Measurements from ENCODE around the gene SND1.

SND1 gene

DNA sequence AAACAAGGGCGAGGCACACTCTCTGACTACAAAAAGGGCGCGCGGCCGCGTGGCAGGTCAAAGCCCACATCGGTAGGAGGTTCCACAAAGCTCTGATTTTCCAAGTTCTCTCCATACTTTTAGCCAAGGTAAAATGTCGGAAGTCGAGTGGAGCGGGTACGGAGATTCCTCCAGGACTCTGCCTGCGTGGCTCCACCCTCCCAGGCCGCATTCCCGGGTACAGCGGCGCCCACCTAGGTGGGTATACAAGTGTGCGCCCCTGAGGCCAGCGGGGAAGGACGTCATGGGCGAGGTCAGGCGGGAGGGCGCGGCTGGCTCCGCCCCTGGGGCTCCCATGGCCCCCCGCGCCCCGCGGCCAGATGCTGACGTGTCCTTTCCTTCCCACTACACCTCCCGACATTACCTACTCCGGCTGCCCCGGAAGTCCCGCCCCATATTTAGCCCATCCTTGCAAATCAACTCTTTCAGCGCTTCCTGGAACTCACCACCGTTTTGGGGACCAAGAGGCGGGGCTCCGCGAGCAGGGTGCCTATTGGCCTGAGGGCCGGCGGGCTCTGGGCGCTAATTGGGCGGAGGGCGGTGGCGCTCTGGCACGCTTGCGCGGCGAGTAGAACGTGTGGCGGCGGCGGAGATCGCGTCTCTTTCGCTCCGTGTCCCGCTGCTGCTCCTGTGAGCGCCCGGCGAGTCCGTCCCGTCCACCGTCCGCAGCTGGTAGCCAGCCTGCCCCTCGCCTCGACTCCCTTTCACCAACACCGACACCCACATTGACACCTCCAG, at the start of gene SND1:
Gene SND1, plus strand, starts transcription at position 639 of the 777 bp plus-strand sequence. CDS start 180 bp downstream, outside the sequence.
- peak; percentile 98 for DNase-seq (ENCODE audit: low read depth in 2 of 2)

DNA sequence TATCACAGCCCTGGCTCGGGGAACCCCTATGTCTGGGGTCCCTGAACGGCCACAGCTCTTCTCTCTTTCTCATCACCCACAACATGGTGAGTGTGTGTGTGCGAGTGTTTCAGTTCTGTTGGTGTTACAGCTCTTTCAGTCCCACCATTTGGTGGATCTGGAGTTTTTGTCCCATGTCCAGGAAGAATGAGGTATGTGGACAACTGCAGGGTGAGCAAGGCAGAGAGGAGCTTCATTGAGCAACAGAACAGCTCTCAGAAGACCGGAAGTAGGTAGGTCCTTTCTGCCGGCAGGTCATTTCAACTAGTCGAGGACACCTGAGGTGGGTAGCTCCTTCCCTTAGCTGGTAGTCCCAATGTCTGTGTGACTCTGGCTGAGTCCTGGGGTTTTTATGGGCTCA, 43.5 kb upstream of the SND1 start:
- no peak for DNase-seq (ENCODE audit: low read depth in 2 of 2)

DNA sequence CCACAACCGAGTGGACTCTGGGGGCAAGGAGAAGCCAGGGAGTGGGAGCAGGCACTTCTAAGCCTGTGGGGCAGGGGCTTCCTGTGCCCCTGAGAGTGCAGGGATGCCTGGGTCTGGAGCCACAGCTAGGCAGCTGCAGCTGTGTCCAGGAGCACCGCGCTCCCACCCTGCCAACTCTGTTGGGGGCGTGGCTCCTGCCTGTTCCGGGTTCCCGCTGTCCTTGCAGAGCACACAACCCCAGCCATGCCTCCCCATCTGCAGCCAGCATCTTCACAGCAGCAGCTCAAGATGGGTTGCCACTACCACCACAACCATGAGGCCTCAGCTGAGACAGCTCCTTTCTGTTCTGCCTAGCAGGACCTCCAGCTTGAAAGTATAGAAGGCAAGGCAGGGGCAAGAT, 42.7 kb upstream of the SND1 start:
- no peak for DNase-seq (ENCODE audit: low read depth in 2 of 2)

DNA sequence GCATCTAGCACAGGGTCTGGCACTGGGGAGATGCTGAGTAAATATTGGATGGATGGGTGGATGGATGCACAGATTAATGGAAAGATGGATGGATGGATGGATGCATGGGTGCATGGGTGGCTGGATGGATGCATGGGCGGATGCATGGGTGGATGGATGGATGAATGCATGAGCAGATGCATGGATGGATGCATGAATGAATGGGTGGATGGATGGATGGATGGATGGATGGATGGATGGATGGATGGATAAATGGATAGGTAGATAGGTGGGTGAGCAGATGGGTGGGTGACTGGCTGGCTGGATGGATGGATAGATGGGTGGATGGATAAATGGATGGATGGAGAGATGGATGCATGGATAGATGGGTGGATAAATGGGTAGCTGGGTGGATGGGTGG, 39.7 kb upstream of the SND1 start:
- DNase-seq (ENCODE audit: low read depth in 2 of 2) = no peak

DNA sequence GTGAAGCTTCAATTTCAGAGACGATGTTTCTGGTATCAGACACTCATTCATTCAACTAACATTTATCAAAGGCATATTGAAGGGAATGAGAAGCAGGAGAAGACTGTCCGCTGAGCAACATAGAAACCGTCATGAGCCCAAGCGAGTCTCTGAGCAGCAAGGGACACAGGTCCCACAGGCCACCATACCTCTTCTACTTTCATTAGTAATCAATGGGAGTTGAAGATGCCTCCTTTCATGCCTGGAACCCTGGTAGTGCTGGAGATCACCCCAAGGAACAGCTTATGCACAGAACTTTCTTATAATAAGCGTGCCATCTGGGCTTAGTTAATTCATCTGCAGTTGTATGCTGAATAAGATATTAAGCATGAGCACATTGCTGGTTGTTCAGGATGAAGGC, 35.3 kb upstream of the SND1 start:
- DNase-seq (ENCODE audit: low read depth in 2 of 2) = no peak

DNA sequence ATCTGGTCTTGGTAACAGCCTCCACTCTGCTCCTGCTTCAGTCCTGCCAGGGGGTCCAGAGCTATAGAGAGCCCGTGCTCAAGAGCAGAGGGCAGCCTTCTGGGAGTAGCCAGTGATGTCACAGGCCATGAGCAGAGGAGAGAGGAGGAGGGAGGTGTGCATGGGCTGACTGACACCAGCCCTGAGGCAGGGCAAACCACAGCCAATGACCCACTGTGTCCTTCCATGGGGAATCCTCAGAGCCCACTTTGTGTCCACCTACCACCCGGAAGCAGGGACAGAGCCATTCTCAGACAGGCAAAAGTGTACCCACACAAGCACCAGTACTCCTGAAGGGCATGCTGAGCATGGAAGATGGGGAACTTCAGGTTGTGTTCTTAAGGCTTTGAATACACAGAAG, 34.0 kb upstream of the SND1 start, which contains the start of gene PAX4:
Gene PAX4, minus strand, starts transcription at position 101 of the 400 bp plus-strand sequence. CDS start 2,214 bp downstream, outside the sequence.
- no peak for DNase-seq (ENCODE audit: low read depth in 2 of 2)

DNA sequence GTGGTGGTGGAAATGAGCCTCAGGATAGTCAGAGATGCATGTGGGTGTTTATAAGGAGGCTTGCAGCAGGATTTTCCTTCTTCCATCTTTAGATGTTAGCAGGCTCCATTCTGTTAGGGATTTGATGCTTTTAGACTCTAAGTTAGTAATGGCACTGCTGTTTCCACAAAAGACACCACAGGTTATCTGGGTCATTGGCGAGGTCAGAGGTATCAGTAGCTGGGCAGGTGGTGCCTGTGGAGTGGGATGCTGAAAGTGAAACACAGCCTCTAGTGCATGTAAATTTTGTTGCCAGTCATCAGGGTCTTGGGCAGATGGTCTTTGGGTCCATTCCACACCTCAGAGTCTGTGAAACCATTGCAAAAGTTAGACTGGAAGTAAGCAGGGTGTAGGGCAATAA, 33.2 kb upstream of the SND1 start:
- no peak for DNase-seq (ENCODE audit: low read depth in 2 of 2)

DNA sequence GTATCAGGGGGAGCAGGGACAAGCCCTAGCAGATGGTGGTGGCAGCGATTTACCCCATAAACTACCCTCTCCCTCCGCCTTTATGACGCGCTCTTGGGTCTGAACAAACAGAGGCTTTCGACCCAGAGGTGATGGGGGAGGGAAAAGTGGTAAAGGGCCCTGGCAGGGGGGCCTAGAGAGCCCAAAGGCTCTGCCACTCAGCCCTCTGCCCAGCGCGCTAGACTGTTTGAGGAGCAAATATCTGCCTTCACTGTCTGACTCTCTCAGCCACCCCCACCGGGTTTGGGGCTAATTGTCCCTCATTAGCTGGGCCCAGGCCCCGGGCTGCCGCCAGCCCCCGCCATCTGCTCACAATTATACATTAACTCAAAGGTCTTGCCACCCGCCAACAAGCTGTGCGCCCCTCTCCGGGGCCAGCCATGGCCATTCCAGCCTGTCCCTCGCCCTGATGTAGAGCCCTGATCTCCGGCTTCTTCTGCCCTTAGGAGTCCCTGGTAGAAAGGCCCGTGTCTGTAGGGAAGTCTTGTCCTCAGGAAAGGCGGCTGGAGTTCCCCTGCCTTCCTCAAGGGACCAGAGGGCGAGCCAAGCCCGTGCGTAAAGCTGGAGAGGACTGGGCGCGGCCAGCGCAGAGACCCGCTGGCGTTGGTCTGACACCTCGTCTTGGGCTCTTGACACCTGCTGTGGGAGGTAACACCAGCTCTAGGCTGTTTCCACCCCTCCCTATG, 32.2 kb upstream of the SND1 start:
- no peak for DNase-seq (ENCODE audit: low read depth in 2 of 2)

DNA sequence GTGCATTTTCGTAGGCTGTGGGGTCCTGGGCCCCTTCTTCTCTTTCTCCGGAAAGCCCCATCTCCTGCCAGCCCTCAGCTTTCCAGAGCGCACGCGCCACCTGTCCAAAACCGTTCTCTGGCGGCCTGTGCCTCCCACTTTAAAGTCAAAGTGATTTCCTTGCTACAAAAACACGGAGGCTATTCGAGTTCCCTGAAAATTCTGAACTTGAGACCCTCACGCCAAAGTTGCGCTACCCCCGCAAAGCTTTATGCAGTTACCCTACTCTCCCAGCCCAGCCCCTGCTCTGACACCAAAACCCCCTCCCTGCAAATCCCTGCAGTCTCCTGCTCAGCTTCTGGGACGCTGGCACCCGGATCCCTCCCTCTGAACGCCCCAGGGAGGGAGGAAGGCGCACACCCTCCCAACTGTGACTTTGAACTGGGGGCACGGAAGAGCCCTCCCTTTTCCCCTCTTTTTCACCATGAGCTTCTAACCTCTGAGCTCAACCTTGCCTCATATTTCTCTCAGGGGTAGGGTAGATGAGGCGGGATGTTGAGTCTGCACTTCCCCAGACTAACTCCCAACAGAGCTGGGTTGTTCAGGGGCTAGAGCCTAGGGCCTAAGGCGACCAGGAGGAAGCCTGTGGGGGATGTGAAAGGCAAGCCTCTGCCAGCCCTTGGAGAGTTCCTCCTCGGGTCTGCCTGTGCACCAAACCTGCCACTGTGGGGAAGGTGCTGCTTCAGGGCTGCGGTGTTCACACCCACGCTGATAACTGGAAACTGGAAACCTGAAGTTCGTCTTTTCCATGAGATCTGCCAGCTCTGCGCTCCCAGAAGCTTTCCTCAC, 31.4 kb upstream of the SND1 start:
- DNase-seq (ENCODE audit: low read depth in 2 of 2) = no peak

DNA sequence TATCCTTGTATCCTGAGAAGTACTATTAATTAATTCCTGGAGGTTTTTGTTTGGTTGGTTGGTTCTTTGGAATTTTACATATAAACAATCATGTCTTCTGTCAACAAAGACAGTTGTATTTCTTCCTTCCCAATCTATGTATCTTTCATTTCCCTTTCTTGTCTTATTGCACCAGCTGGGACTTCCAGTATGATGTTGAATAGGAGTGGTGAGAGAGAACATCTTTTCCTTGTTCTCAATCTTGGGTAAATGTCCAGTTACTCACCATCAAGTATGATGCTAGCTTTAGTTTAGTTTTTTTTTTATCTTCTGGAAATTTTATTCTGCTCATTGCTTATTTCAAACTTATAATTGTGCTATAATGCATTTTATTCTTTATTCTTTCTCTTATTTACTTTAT, 26.7 kb upstream of the SND1 start:
- DNase-seq (ENCODE audit: low read depth in 2 of 2) = no peak

DNA sequence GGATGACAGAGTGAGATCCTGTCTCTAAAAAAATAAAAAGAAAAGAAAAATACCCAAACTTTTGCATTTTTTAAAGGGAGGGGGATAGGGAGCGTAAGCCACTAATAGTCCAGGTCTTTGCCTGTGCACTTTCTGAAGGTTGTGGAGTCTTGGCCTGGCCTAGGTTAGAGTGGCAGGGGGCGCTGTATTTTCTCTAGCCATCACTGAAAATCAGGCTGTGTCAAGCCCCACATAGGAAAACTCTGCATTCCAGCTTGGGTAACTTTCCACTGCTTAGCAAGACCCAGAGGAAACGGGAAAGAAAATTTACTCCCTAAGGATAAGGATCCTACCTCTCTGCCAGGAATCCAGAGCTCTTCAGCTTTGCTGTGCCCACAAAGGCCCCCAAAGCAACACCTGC, 23.5 kb upstream of the SND1 start:
- no peak for DNase-seq (ENCODE audit: low read depth in 2 of 2)

DNA sequence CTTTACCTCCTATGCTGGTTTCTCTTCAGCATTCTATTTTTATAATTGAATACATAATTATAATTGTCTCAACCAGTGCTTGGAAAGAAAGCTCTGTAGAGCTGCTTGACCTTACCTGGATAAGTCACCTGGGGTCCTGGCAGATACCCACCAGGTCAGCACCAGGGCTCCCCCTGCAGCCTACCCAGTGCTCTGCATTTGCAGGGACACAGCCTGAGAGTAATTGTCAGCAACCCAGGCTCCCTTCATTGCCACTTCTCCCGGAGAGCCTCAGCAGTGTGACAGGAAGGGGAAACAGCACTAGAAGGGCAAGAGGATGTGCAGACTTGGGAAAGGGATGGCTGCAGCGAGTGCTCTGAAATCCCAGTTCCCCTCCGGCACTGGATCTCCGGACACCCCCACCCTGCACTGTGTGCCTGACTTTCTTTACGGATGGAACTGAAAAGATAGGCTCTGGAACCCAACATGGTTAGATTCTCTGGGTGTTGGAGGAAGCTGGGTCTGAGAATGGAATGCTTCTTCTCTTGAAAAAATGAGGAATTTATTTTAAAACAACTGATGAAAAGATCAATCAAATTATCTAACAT, 22.6 kb upstream of the SND1 start:
- no peak for DNase-seq (ENCODE audit: low read depth in 2 of 2)

DNA sequence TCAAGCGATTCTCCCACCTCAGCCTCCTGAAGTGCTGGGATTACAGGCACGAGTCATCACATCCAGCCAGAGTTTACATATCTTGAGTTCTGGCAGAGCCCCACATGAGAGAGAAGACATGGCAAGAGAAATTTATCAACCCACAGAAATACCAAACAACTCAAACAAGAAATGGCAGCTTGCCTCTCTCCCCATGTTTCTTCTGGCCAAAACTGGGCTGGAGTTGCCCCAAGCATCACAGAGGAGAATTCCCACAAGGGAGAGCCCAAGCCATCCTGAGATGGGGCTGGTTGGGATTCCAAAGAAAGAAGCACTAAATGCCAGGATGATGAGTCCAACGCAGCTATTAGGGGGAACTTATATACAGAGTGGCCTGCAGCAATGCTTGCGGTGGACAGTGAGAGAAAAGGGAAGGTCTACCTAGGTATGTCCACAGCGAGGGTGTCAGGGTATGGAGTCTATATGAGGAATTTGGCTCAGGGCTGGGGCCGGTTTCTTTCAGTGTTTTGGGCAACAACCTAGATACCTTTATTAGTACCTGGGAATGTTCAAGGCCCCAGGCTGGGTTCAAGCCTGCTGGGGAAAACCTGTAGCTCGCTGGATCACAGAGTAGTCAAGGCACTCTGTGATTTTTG, 19.6 kb upstream of the SND1 start:
- DNase-seq (ENCODE audit: low read depth in 2 of 2) = peak; percentile 75 to 76

DNA sequence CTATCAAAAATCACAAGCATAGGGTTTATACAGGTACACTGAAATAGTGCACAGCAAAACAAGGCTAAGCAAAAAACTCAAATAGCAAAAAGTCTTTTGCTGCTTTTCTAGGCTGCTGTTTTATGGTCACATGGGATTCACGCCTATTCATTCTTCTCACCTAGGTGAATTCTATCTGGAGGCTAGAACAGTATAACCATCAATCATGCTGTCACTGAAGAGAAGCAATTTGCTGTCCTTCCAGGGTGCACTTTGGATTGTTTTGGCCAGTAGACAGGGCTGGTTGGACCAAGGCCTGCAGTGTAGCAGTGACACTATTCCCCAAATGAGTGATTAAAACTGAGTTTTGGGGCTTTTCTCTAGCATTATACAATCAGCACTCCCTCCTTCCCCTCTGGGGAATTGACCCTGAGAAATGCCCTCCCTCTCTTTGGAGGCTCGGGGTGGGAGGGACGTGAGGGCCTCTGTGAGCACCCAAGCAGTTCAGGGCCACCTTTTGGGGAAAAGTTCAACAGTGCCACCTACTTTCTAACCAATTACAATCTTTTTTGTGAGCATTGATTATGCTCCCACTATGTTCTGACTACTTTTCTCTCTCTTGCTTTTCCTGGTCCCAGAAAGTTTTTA, 16.2 kb upstream of the SND1 start:
- no peak for DNase-seq (ENCODE audit: low read depth in 2 of 2)

DNA sequence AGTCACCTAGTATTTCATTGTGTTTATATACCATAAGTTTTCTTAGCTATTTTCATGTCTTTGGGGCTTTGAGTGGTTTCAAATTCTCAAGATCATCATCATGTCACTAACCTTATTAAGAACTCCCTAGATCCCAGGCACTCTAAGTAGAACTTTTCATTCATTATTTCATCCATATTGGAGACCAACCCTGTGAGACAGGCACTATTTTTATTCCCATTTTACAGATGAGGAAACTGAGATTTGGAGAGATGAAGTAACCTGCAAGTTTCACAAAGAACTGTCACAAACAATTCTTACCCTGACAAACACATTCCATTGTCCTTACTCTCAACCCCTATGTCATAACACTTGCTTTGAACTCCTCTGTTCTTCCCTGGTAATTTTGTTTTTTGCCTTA, 13.8 kb upstream of the SND1 start:
- DNase-seq (ENCODE audit: low read depth in 2 of 2) = no peak

DNA sequence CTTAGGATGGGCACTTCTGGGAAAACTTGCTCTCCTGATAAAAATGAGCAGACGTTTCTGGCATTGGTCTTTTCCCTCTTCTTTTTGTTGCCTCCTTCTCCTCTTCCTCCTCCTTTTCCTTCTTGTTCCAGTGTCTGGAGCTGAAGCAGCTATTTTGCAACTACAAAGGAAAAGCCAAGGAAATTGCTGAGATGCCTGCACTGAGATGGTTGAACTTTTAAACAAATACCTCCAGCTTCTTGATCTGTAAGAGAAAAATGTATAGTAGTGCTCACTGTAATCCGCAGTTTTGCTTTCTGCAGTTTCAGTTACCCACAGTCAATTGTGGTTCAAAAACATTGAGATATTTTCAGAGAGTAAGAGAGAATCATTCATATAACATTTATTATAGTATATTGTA, 7.5 kb upstream of the SND1 start:
- DNase-seq (ENCODE audit: low read depth in 2 of 2) = no peak

DNA sequence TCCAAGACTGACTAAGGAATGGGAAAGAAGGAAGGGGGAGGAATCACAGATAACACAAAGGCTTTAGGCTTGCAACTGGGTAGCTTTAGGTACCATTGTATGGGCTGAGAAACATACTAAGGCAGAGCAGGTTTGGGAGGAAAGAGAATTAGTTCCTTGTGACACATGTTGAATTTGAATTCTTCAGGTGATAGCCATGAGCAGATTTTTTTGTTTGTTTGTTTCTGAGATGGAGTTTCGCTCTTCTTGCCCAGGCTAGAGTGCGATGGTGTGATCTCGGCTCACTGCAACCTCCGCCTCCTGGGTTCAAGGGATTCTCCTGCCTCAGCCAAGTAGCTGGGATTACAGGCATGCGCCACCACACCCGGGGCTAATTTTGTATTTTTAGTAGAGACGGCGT, 4.4 kb upstream of the SND1 start:
- no peak for DNase-seq (ENCODE audit: low read depth in 2 of 2)

DNA sequence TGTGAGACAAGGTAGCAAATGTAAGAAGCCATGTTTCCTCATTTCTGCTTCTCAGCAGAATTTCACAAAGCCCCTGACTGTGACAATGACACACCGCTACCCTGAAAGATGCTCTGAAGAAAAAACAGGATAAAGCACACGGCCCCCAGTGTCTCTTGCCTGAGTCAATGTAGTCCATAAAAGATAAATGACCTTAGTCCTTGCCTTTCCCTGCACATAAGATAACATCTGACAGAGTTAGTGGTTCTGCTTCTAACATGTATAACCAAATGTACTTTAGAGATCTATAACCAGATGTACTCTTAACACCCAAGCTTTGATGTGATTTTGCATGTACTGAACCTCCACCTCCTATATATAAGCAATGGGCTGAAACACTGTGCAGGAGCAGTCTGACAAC, 3.0 kb upstream of the SND1 start:
- DNase-seq (ENCODE audit: low read depth in 2 of 2) = no peak

DNA sequence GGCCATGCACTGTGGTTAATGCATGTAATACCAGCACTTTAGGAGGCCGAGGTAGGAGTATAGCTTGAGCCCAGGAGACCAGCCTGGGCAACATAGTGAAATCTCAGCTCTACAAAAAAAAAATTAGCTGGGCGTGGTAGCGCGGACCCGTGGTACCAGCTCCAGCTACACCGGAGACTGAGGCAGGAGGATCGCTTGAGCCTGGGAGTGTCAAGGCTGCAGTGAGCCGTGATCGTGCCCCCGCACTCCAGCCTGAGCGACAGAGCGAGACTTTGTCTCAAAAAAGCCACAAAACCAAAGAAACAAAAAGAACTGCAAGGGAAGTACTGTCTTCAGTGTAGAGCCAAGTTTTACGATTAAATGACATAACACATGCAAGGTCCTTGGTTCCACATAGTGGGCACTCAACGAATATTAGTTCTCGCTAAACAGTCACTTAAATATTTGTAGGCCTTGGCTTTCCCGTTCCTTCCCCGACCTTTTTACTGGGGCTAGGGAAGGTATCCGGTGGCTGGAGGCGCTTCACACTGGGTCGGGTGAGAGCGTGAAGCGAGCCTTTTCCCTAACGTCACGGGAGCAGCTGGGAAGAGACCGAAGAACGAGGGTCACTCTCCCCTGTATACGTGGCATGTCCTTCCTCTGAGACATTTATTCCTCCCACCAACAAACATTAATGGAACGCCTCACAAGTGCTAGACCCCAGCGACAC, 993 bp upstream of the SND1 start:
- no peak for DNase-seq (ENCODE audit: low read depth in 2 of 2)
